Fibroblast of lung (primary cell): ENCODE data around the gene RTN4RL1. TPM values are rescaled to one million over a fixed set of nuclear protein-coding genes. Genes with fewer than 3 reads are reported as not detected.

Experiments used
- DNase-seq, 2 donors: peaks; one replicate each; pipeline versions ENCODE4 v3.0.0 to v3.0.0-alpha.2; 2010; ENCODE audit warnings: low read depth in 2 of 2
- H2AFZ ChIP-seq: 2 replicates; pipeline ENCODE4 v1.5.1; 2012; ENCODE audit warnings: low read length, control low read depth, inconsistent platforms
- H3K27ac ChIP-seq: 2 replicates; pipeline ENCODE4 v1.5.1; 2011; ENCODE audit warnings: low read length, control low read depth; ENCODE audit not compliant: insufficient read depth
- H3K27me3 ChIP-seq: 2 replicates; pipeline ENCODE4 v1.5.1; 2011; ENCODE audit warnings: mild to moderate bottlenecking, low read length; ENCODE audit not compliant: control insufficient read depth, insufficient read depth
- H3K36me3 ChIP-seq: 2 replicates; pipeline ENCODE4 v1.5.1; 2011; ENCODE audit warnings: low read length; ENCODE audit not compliant: control insufficient read depth, insufficient read depth
- H3K4me1 ChIP-seq: 2 replicates; pipeline ENCODE4 v1.5.1; 2011; ENCODE audit warnings: low read length; ENCODE audit not compliant: control insufficient read depth, insufficient read depth; ENCODE audit errors: extremely low read depth
- H3K4me2 ChIP-seq: 2 replicates; pipeline ENCODE4 v1.5.1; 2011; ENCODE audit warnings: low read length, control low read depth; ENCODE audit not compliant: insufficient read depth; ENCODE audit errors: extremely low read depth
- H3K4me3 ChIP-seq, 4 experiments: fragments of 200-600 bp in 1 of 4; sonication (generic) in 1 of 4; replicated peaks in 1 of 4; 2 replicates each; pipeline ENCODE4 v1.5.1; 2011 to 2016; ENCODE audit warnings: low read length in 4 of 4, low read depth in 3 of 4, mild to moderate bottlenecking in 3 of 4, control low read depth in 2 of 4, inconsistent platforms in 1 of 4, mixed read lengths in 1 of 4; ENCODE audit not compliant: insufficient read depth in 1 of 4; ENCODE audit errors: control extremely low read depth in 1 of 4
- H3K79me2 ChIP-seq: 2 replicates; pipeline ENCODE4 v1.5.1; 2012; ENCODE audit warnings: mild to moderate bottlenecking, low read length, inconsistent platforms; ENCODE audit not compliant: control insufficient read depth, insufficient read depth
- H3K9ac ChIP-seq: 2 replicates; pipeline ENCODE4 v1.5.1; 2011; ENCODE audit warnings: mild to moderate bottlenecking, low read length, control low read depth; ENCODE audit not compliant: insufficient read depth
- H3K9me3 ChIP-seq: 2 replicates; pipeline ENCODE4 v1.5.1; 2012; ENCODE audit warnings: low read depth, low read length; ENCODE audit not compliant: control insufficient read depth, insufficient read depth
- H4K20me1 ChIP-seq: 2 replicates; pipeline ENCODE4 v1.5.1; 2011; ENCODE audit warnings: low read length; ENCODE audit not compliant: control insufficient read depth, insufficient read depth; ENCODE audit errors: extremely low read depth
- CTCF ChIP-seq, 2 donors: IDR thresholded peaks in 1 of 2; conservative IDR thresholded peaks in 1 of 2; 1 replicate in 1 of 2; 2 replicates in 1 of 2; pipeline ENCODE4 v1.5.1; 2011 to 2012; ENCODE audit warnings: low read length in 2 of 2, control low read depth in 1 of 2, inconsistent platforms in 1 of 2, low read depth in 1 of 2, mild to moderate bottlenecking in 1 of 2
- EZH2 ChIP-seq: IDR thresholded peaks from 2 replicates; pipeline ENCODE4 v1.5.1; 2012; ENCODE audit warnings: low read length, control low read depth, mild to moderate bottlenecking; ENCODE audit errors: missing control alignments
- polyA plus RNA-seq, 2 donors: library from polyadenylated mRNA; depleted of rRNA in 1 of 2; stranded (reverse) in 1 of 2; unstranded in 1 of 2; fragments of >200 nt; gene quantifications; 2 replicates each; pipeline ENCODE4 v1.2.1, GENCODE V29; 2011 to 2012; ENCODE audit warnings: missing spikeins in 1 of 2
- total RNA-seq: library from RNA; depleted of rRNA; stranded (reverse); fragments of >200 nt; gene quantifications from 2 replicates; pipeline ENCODE4 v1.2.1, GENCODE V29; 2014

Gene RTN4RL1
- total and polyA plus RNA-seq, 2 donors (not counting 1 experiment from before 2014, with no cell fraction given): 0.39 to 0.83 TPM

- H3K27ac ChIP-seq: peak overlapping the region; percentile 82
- H2AFZ ChIP-seq: no peak overlapping the region
- H3K9me3 ChIP-seq: no peaks in the 10 kb centered on the region
- DNase-seq: no peak
- peaks cover 6% of the 10 kb centered on the region for H3K79me2 ChIP-seq
- H3K4me3 ChIP-seq: peak overlapping the region; percentile 83 to 98 (median 96)
- H3K36me3 ChIP-seq: peaks cover 2% of the 10 kb centered on the region
- peak overlapping the region; percentile 61 for H3K9ac ChIP-seq
- peak; percentile 65 to 75 for TF ChIP-seq CTCF (conservative IDR thresholded peaks at IDR 0.05 in 1 of 2, IDR thresholded peaks at IDR 0.05 in 1 of 2; ENCODE audit: low read depth in 1 of 2, low read length in 2 of 2)
- TF ChIP-seq EZH2: no peak
- H3K4me2 ChIP-seq: peak overlapping the region; percentile 98
- no peaks in the 10 kb centered on the region for H4K20me1 ChIP-seq
- peaks cover 23% of the 10 kb centered on the region for H3K4me1 ChIP-seq
- H3K27me3 ChIP-seq: no peaks in the 10 kb centered on the region
Observed at GRCh38 chr17:2030779-2031163, 5.6 kb upstream of the RTN4RL1 start.

- Histone ChIP-seq H2AFZ (peak within 1 kb of the TSS; percentile 70), H3K27me3 (no peaks in the 10 kb centered on the region), H3K27ac (peak within 1 kb of the TSS; percentile 82), H3K9ac (peak within 1 kb of the TSS; percentile 87), H4K20me1 (no peaks in the 10 kb centered on the region), H3K9me3 (no peaks in the 10 kb centered on the region), H3K36me3 (no peaks in the 10 kb centered on the region), H3K4me3 (peak within 1 kb of the TSS; percentile 83 to 98 (median 96)), H3K79me2 (peaks cover 6% of the 10 kb centered on the region), H3K4me1 (peaks cover 28% of the 10 kb centered on the region), H3K4me2 (peak within 1 kb of the TSS; percentile 98)
- peak; percentile 90 to 91 for DNase-seq
- no peak for TF ChIP-seq EZH2
- no peak for TF ChIP-seq CTCF (conservative IDR thresholded peaks at IDR 0.05 in 1 of 2, IDR thresholded peaks at IDR 0.05 in 1 of 2; ENCODE audit: low read depth in 1 of 2, low read length in 2 of 2)
Observed at GRCh38 chr17:2029911-2030778, 5.0 kb upstream of the RTN4RL1 start, which contains the start of gene DPH1. DPH1 (plus strand) TSS chr17:2030153; CDS start chr17:2030170, 17 bp downstream.

- Histone ChIP-seq H3K4me1 (peaks cover 22% of the 10 kb centered on the region), H4K20me1 (no peaks in the 10 kb centered on the region), H2AFZ (no peak overlapping the region), H3K9me3 (no peaks in the 10 kb centered on the region), H3K4me2 (no peak overlapping the region), H3K27ac (no peak overlapping the region), H3K36me3 (no peaks in the 10 kb centered on the region), H3K9ac (no peak overlapping the region), H3K4me3 (no peak overlapping the region), H3K27me3 (peaks cover 5% of the 10 kb centered on the region), H3K79me2 (peaks cover 6% of the 10 kb centered on the region)
- DNase-seq: no peak
- TF ChIP-seq CTCF (conservative IDR thresholded peaks at IDR 0.05 in 1 of 2, IDR thresholded peaks at IDR 0.05 in 1 of 2; ENCODE audit: low read depth in 1 of 2, low read length in 2 of 2) (no peak), EZH2 (no peak)
Observed at GRCh38 chr17:2028737-2029136, 3.6 kb upstream of the RTN4RL1 start.
